OCI-LY7 (cell line): ENCODE results near the gene TBATA. TPM values are rescaled to one million over a fixed set of nuclear protein-coding genes. Genes with fewer than 3 reads are reported as not detected.

Experiments used
- BruUV-seq: library from RNA; stranded (reverse); fragments of 400-500 nt; replicated peaks from 2 replicates; lab custom pipeline; 2021; lab: Mats Ljungman, UMichigan
- CTCF ChIA-PET: fragments of 300-600 bp; sonication (Branson Sonifier 250); formaldehyde crosslinking; loops from one replicate; lab custom pipeline; 2022; ENCODE audit warnings: antibody characterized with exemption; ENCODE audit not compliant: unreplicated experiment; lab: Charles Lee
- POLR2A ChIA-PET: fragments of 300-600 bp; sonication (Branson Sonifier 250); formaldehyde crosslinking; loops from one replicate; lab custom pipeline; 2022; ENCODE audit warnings: antibody characterized with exemption; lab: Charles Lee
- DNase-seq: peaks from one replicate; pipeline ENCODE4 v3.0.0-alpha.2; 2015; ENCODE audit warnings: low spot score
- H2AFZ ChIP-seq: fragments of 200-600 bp; sonication (generic), shearing (Covaris generic); 2 replicates; pipeline ENCODE4 v1.6.1; 2014; ENCODE audit warnings: mild to moderate bottlenecking, antibody characterized with exemption, low read length, moderate library complexity
- H3K27ac ChIP-seq: fragments of 200-600 bp; sonication (generic); 2 replicates; pipeline ENCODE4 v1.5.1; 2014; ENCODE audit warnings: mixed run types, low read depth, mild to moderate bottlenecking, moderate library complexity, low read length, inconsistent platforms; ENCODE audit not compliant: poor library complexity, severe bottlenecking
- H3K36me3 ChIP-seq: fragments of 200-600 bp; sonication (generic); 2 replicates; pipeline ENCODE4 v1.6.1; 2014; ENCODE audit warnings: mild to moderate bottlenecking, antibody characterized with exemption, low read length, moderate library complexity, mixed read lengths; ENCODE audit not compliant: insufficient read depth
- H3K4me1 ChIP-seq: fragments of 200-600 bp; sonication (generic); 2 replicates; pipeline ENCODE4 v1.5.1; 2014; ENCODE audit warnings: mild to moderate bottlenecking, low read length; ENCODE audit not compliant: insufficient read depth, poor library complexity, severe bottlenecking
- H3K4me2 ChIP-seq: fragments of 200-600 bp; sonication (generic); 2 replicates; pipeline ENCODE4 v1.6.1; 2014; ENCODE audit warnings: mild to moderate bottlenecking, low read length
- H3K4me3 ChIP-seq: fragments of 200-600 bp; sonication (generic); 2 replicates; pipeline ENCODE4 v1.5.1; 2014; ENCODE audit warnings: mild to moderate bottlenecking, low read depth, low read length; ENCODE audit not compliant: poor library complexity, severe bottlenecking
- H3K79me2 ChIP-seq: fragments of 200-600 bp; sonication (generic); 2 replicates; pipeline ENCODE4 v1.6.1; 2016; ENCODE audit warnings: low read depth, mild to moderate bottlenecking, low read length, moderate library complexity, mixed read lengths; ENCODE audit not compliant: insufficient read depth
- H3K9me2 ChIP-seq: fragments of 200-600 bp; sonication (generic); 2 replicates; pipeline ENCODE4 v1.6.1; 2016; ENCODE audit warnings: mild to moderate bottlenecking, low read length, mixed read lengths; ENCODE audit not compliant: insufficient read depth
- H3K9me3 ChIP-seq: fragments of 200-600 bp; sonication (generic); 2 replicates; pipeline ENCODE4 v1.6.1; 2014; ENCODE audit warnings: mild to moderate bottlenecking, mixed run types, low read length, mixed read lengths
- H4K20me1 ChIP-seq: fragments of 200-600 bp; sonication (generic); 2 replicates; pipeline ENCODE4 v1.6.1; 2014; ENCODE audit warnings: mild to moderate bottlenecking, antibody characterized with exemption, low read length, moderate library complexity, mixed read lengths; ENCODE audit not compliant: insufficient read depth
- EZH2phosphoT487 ChIP-seq: fragments of 200-600 bp; sonication (generic); IDR thresholded peaks from 2 replicates; pipeline ENCODE4 v1.6.1; 2018; ENCODE audit warnings: low read depth, borderline replicate concordance, mild to moderate bottlenecking, mixed run types, antibody characterized with exemption, low read length, moderate library complexity, mixed read lengths
- intact Hi-C: fragments of 100-400 bp; cut with micrococcal nuclease; formaldehyde crosslinking; loops from one replicate; pipeline ENCODE4 v1.10.0; 2022; ENCODE audit not compliant: unreplicated experiment
- total RNA-seq, 2 experiments: library from RNA; depleted of rRNA in 1 of 2; stranded (reverse); fragments of >200 nt in 1 of 2; shearing (Covaris generic) in 1 of 2; gene quantifications; 2 replicates each; pipeline ENCODE4 v1.2.3, GENCODE V29; 2014 to 2022
- TF ChIP-seq, protein P1 (sequence below): fragments of 200-600 bp; sonication (generic); conservative IDR thresholded peaks from 2 replicates; pipeline ENCODE4 v1.5.1; 2014; ENCODE audit warnings: mild to moderate bottlenecking, antibody characterized with exemption, low read length, moderate library complexity, mixed read lengths

The TBATA gene
- total RNA-seq, 2 experiments from 2014 or later = not detected

DNA sequence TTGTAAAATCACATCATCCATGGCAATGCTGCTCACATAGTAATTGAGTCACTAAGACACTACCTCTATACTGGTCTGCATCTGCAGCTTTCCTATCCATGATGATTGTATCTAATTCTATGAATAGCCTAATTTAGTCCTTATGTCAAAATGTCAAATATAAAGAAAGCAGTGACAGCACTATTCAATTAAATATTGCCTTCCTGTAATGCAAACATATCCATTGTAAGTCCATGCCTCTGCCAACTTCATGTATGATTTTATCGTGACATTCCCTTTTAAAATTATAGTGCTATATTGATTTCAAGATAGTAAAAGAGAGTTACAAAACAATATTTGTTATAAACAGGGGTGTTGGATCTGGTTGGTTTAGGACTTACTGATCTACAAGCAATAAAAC, 25.8 kb upstream of the TBATA start:
- no peaks in the 10 kb centered on the region for H3K9me3 ChIP-seq
- CTCF ChIA-PET = no interaction called here
- H3K79me2 ChIP-seq = no peaks in the 10 kb centered on the region
- H3K36me3 ChIP-seq = no peaks in the 10 kb centered on the region
- H3K9me2 ChIP-seq = no peaks in the 10 kb centered on the region
- no peak for DNase-seq
- H3K4me2 ChIP-seq = no peak overlapping the region
- no peaks in the 10 kb centered on the region for H3K4me1 ChIP-seq
- no peak overlapping the region for H3K27ac ChIP-seq
- H4K20me1 ChIP-seq = no peaks in the 10 kb centered on the region
- H2AFZ ChIP-seq = no peak overlapping the region
- POLR2A ChIA-PET = interaction anchor here (0.8 kb wide), 1 partner anchor 299 kb away, joined by 4 read pairs; no protein-coding TSS in a partner anchor
- no peak overlapping the region for H3K4me3 ChIP-seq
- intact Hi-C loops = no loop called here
- TF ChIP-seq EZH2phosphoT487 = no peak
- TF ChIP-seq, protein P1, sequence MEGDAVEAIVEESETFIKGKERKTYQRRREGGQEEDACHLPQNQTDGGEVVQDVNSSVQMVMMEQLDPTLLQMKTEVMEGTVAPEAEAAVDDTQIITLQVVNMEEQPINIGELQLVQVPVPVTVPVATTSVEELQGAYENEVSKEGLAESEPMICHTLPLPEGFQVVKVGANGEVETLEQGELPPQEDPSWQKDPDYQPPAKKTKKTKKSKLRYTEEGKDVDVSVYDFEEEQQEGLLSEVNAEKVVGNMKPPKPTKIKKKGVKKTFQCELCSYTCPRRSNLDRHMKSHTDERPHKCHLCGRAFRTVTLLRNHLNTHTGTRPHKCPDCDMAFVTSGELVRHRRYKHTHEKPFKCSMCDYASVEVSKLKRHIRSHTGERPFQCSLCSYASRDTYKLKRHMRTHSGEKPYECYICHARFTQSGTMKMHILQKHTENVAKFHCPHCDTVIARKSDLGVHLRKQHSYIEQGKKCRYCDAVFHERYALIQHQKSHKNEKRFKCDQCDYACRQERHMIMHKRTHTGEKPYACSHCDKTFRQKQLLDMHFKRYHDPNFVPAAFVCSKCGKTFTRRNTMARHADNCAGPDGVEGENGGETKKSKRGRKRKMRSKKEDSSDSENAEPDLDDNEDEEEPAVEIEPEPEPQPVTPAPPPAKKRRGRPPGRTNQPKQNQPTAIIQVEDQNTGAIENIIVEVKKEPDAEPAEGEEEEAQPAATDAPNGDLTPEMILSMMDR = no peak
- BruUV-seq = no TSS peak

GRCh38 chr10:70809726-70810125, 24.5 kb upstream of the TBATA start:
- Histone ChIP-seq H3K4me2 (no peak overlapping the region), H3K4me3 (no peak overlapping the region), H3K79me2 (no peaks in the 10 kb centered on the region), H3K27ac (no peak overlapping the region), H3K9me2 (no peaks in the 10 kb centered on the region), H3K4me1 (no peaks in the 10 kb centered on the region), H4K20me1 (no peaks in the 10 kb centered on the region), H2AFZ (no peak overlapping the region), H3K36me3 (no peaks in the 10 kb centered on the region), H3K9me3 (no peaks in the 10 kb centered on the region)
- BruUV-seq = no TSS peak
- DNase-seq = no peak
- ChIA-PET POLR2A (no interaction called here), CTCF (no interaction called here)
- TF ChIP-seq EZH2phosphoT487 = no peak
- TF ChIP-seq, protein P1 = no peak
- intact Hi-C loops = no loop called here

- Histone ChIP-seq H3K36me3 (no peaks in the 10 kb centered on the region), H3K9me3 (no peaks in the 10 kb centered on the region), H3K4me2 (no peak overlapping the region), H4K20me1 (no peaks in the 10 kb centered on the region), H3K9me2 (no peaks in the 10 kb centered on the region), H3K4me3 (no peak overlapping the region), H3K27ac (no peak overlapping the region), H2AFZ (no peak overlapping the region), H3K4me1 (no peaks in the 10 kb centered on the region), H3K79me2 (no peaks in the 10 kb centered on the region)
- ChIA-PET CTCF (no interaction called here), POLR2A (no interaction called here)
- BruUV-seq = no TSS peak
- no peak for TF ChIP-seq EZH2phosphoT487
- TF ChIP-seq, protein P1 = no peak
- intact Hi-C loops = no loop called here
- no peak for DNase-seq
Measured at GRCh38 chr10:70809011-70809611, 23.9 kb upstream of the TBATA start.
